Non-pigmented ciliary epithelial cell (primary cell): ENCODE data around the gene BTG3.

Experiments
- DNase-seq: peaks from one replicate; pipeline ENCODE4 v3.0.0-alpha.2; 2010; ENCODE audit warnings: low read depth

Gene BTG3, protein sequence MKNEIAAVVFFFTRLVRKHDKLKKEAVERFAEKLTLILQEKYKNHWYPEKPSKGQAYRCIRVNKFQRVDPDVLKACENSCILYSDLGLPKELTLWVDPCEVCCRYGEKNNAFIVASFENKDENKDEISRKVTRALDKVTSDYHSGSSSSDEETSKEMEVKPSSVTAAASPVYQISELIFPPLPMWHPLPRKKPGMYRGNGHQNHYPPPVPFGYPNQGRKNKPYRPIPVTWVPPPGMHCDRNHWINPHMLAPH

GRCh38 chr21:17612565-17613241, at the start of gene BTG3:
BTG3 (minus strand) TSS chr21:17612901; CDS start chr21:17609144, 3,757 bp downstream.
- DNase-seq, result no peak

DNA sequence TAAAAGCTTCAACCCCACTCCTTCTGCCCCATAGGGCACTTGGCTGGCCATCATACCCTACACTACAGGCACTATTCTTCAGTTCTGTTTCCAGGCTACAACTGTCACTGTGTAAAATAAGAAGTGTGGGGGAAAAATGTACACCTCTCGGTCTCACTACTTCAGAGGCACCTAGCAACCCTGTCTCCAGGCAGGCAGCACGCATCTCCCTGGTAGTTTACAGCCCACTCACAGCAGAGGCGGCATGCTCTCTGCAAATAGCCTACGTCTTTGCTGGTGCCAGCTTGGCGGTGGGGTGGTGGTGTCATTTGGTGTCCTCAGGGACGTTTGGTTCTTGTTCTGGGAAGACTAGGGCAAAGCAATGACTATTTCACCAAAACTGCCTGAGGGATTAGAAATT, 48.2 kb upstream of the BTG3 start:
- no peak for DNase-seq

DNA sequence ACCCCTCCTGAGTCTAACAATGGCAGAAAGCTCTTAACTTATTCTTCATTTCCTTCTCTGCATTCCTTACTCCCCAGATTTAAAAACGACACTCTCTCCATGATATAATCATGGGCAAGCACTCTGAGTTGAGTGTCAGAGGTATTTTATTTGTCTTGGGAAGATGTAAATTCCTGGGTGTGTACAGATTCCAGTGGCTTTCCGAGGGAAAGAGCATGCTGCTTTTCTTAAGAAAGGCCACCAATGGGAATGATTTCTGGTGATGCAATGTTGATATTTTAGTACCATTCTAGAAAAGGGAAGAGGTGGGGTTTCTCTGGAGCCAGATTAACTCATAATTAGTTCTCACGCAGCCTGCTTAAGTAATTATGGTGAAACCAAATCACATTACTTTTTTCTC, 47.8 kb upstream of the BTG3 start:
- no peak for DNase-seq

DNA sequence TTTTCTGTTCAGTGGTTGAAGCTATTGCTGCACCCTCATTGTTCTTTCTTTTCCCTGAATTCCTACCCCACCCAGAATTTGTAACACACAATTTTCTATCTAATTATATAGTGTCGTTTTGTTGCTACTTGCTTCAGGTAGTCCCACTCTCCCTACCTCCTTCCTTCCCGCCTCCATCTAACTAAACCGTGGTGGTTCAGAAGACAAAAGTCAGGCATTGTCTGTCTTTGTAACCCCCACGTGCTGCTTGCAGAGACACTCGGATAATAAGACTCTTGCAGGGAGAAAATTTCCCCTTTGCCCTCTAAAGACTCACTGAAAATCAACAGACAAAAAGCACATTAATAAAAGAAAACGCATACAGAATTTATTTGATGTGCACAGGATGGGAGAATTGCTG, 46.2 kb upstream of the BTG3 start:
- no peak for DNase-seq

DNA sequence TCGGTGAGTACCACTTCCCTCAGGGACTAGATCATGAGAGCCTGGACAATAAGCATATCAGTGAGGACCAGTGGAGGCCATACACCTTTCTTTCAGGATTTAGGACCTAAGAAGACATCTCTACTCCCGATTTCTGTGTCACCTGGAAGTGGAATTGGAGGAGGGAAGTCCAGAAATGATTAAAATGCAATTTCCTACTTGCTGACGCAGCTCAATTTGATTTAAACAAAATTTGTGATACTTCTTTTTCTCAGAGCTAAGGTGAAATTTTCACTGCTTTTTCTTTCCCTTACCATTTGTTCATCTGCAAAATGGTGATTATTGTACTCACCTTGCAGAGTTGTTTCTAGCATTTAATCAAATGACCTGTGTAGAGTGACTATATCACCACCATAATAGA, 38.8 kb upstream of the BTG3 start:
- no peak for DNase-seq

GRCh38 chr21:17650292-17650691, 37.6 kb upstream of the BTG3 start:
- no peak for DNase-seq

- DNase-seq, result no peak
These were observed 34.1 kb upstream of the BTG3 start for GRCh38 chr21:17646790-17647189.

DNA sequence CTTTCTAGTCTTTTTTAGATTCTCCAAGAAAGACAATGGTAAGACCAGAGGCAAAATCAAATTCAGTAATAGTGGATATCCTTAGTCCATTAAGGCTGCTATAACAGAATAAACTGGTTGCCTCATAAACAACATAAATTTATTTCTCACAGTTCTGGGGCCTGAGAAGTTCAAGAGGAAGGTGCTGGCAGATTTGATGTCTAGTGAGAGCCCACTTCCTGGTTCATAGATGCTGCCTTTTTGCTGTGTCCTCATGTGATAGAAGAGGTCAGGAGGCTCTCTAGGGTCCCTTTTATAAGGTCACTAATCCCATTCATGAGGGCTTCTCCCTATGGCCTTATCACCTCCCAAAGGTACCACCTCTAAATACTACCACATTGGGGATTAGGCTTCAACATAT, 31.5 kb upstream of the BTG3 start:
- DNase-seq, result no peak

GRCh38 chr21:17640821-17641220, 28.1 kb upstream of the BTG3 start:
- no peak for DNase-seq

DNA sequence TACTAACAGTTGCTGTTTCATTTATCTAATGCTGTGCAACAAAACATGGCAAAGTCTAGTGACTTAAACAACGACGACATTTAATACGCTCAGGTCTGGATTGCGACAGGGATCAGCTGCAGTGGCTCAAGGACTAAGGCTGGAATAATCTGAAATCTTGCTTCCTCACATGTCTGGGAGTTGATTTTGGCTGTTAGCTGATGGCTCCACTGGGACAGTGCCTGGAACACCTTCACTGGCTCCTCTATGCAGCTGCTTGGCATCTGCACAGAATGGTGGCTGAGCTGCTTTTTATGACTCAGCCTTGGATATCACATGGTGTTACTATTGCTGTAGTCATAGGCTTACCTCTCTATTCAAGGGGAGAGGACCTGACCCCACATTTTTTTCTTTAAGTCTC, 24.0 kb upstream of the BTG3 start:
- no peak for DNase-seq

DNA sequence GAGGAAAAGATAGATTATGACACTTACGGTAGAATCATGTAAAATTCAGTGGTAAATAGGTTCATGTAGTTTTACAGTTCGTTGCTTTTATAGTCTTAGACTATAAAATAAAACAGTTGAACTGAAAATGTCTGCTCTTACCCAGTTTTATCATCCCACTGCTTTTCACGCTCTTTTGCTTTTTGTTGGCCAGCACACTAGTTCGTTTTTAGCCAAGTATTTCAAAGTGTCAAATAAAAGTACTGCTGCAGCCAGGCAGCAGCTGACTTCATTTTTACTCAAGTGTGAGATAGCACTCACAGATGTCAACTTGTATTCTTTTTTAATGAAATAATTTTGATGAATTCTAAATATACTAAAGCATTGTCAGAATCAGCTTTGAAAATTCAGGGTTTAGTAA, 18.5 kb upstream of the BTG3 start:
- no peak for DNase-seq

DNA sequence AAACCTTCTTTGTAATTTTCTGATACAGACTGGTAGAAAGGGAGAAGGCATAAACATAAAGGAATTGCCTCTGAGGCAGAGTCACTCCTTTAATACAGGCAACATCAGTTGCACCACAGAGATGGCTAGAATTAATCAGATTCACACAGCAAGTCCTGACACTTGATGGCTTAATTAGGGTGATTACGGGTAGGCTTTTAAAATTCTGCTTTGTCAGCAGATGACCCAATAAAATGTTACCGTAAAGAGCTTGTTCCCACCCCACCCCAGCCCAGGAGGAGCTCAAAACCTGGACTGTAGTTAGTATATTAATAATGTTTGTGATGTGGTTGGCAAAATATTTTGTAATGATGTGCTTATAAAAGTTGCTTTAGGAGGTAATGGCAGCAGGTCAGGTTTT, 9.3 kb upstream of the BTG3 start:
- no peak for DNase-seq

DNA sequence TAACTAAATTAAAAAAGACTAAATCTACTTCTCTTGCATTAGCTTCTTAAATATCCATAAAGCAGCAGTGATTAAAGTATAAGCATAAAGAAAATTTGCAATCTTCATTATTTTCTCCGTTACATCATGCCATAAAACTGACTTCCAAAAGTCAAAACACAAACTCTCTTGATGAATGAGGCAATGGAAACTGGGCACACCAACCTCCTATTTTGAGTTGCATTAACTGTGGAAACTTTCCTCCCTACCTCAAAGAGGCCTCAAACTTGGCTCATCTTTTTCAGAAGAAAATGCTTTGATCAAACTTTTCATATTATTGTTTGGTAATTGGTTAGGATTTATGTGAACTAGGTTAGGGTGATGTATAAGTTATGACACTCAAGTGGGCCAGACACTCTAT, 4.1 kb upstream of the BTG3 start:
- no peak for DNase-seq

- no peak for DNase-seq
These were observed 558 bp upstream of the BTG3 start for GRCh38 chr21:17613242-17613676.

- no peak for DNase-seq
These were observed 607 bp downstream of the BTG3 start for GRCh38 chr21:17612023-17612564.

DNA sequence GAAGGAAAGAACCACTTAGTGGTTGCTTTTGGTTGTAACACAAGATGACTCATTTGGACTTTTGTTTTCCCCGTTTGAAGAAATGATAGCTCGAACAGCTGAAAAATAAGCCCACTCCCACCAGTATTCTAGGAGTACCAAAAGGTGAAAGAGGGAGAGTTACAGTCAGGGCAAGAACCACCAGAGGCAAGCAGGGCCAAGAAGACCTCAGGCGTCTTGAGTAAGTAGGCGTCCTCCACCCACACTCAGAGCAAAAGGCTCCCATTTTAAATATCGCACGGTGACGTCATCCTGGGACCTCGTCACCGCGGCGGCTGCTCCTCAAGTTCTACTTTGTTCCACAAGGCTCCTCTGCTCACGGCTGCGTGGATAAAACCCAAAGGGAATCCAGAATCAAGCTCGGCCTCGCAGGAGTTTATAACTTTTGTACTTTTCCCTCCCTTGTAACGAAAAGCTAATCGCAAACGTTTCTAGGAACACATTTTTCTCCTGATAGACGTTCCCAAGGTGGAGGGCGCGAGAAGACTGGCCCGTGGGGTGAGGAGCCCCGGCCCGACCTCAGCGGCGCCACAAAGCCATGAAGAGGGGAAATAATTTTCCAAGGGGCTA, 1.2 kb downstream of the BTG3 start:
- DNase-seq, result peak; percentile 78

- DNase-seq, result no peak
These were observed 1.8 kb downstream of the BTG3 start for GRCh38 chr21:17610911-17611310.

GRCh38 chr21:17609681-17610080, 3.0 kb downstream of the BTG3 start:
- no peak for DNase-seq

- no peak for DNase-seq
These were observed 5.0 kb downstream of the BTG3 start for GRCh38 chr21:17607684-17608083.

DNA sequence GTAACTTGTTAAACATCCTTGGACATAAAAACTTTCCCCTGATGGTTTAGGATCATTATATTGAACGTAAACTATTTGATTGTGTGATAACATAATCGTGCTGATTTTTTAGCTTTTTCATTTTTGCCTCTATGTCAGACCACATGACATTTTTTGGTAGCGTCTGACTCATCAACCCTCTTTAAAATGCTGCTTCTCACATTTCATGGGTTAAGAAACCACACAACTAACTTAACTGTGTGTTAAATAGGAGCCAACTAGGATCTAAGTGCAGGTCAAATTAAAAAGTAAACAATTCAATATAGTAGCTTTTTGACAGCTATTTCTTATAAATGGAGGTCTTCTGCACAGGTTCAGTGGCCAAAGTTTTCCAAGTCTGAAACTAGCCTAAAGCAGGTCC, 9.8 kb downstream of the BTG3 start:
- DNase-seq, result peak; percentile 24

DNA sequence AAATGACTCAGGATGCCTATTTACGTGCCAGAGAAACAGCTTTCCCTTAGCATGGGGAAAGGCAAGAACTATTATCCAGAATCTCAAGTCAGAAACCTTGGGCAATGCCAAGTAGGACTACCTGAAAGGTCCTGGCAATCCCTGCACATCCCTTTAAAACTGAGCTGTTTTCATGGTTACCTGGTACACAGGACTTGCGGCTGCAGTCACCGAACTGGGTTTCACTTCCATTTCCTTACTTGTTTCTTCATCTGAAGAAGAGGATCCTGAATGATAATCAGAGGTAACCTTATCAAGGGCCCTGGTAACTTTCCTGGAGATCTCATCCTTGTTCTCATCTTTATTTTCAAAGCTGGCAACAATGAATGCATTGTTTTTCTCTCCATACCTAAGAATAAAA, 14.3 kb downstream of the BTG3 start:
- DNase-seq, result no peak

DNA sequence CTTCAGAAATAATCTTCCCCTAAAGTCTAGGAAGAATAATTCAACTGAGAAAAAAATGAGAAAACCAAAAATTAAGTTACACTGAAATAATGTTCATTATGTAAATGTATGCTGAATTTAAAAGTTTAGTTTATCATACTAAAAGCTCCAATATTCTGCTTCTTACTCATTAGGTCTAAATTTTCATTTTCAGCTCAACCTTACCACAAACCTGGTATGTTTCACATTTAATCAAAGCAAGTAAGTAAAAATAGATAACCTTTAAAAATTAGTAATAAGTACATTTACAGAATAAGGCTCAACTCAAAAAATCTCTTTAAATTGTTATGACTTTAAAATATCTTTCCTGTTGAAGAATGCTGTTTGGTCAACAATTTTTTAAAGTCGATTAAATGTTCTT, 15.0 kb downstream of the BTG3 start:
- DNase-seq, result no peak

- no peak for DNase-seq
These were observed 22.3 kb downstream of the BTG3 start for GRCh38 chr21:17590430-17590829.
